Measurements from ENCODE around the gene HINT3.
"Not testable (repeated sequence)": the region's sequence is repeated elsewhere in the genome, so short reads cannot be mapped to it uniquely, and the experiment has no call there.

The HINT3 gene

GRCh38 chr6:125956506-125957390 lies at the start of gene HINT3:
HINT3 (plus strand) TSS chr6:125956770; CDS start chr6:125956978, 208 bp downstream.
- DNase-seq (ENCODE audit: low read depth in 2 of 2) = peak; percentile 96 to 99

GRCh38 chr6:125910527-125910926 lies 46.0 kb upstream of the HINT3 start:
- no peak for DNase-seq (ENCODE audit: low read depth in 2 of 2)

GRCh38 chr6:125911051-125911451 lies 45.5 kb upstream of the HINT3 start:
- DNase-seq (ENCODE audit: low read depth in 2 of 2) = not testable (repeated sequence)

GRCh38 chr6:125912430-125912829 lies 44.1 kb upstream of the HINT3 start:
- not testable (repeated sequence) for DNase-seq (ENCODE audit: low read depth in 2 of 2)

GRCh38 chr6:125913145-125913544 lies 43.4 kb upstream of the HINT3 start:
- DNase-seq (ENCODE audit: low read depth in 2 of 2) = no peak

GRCh38 chr6:125913864-125914351 lies 42.7 kb upstream of the HINT3 start:
- DNase-seq (ENCODE audit: low read depth in 2 of 2) = no peak

GRCh38 chr6:125918230-125918629 lies 38.3 kb upstream of the HINT3 start:
- DNase-seq (ENCODE audit: low read depth in 2 of 2) = no peak

GRCh38 chr6:125918681-125919566 lies 37.6 kb upstream of the HINT3 start:
- DNase-seq (ENCODE audit: low read depth in 2 of 2) = peak; percentile 14 to 23

GRCh38 chr6:125919618-125920017 lies 37.0 kb upstream of the HINT3 start:
- no peak for DNase-seq (ENCODE audit: low read depth in 2 of 2)

GRCh38 chr6:125922322-125922860 lies 34.2 kb upstream of the HINT3 start:
- DNase-seq (ENCODE audit: low read depth in 2 of 2) = no peak

- DNase-seq (ENCODE audit: low read depth in 2 of 2) = no peak
Observed at GRCh38 chr6:125923366-125923877, 33.1 kb upstream of the HINT3 start.

GRCh38 chr6:125924169-125924568 lies 32.4 kb upstream of the HINT3 start:
- no peak for DNase-seq (ENCODE audit: low read depth in 2 of 2)

GRCh38 chr6:125924697-125925358 lies 31.7 kb upstream of the HINT3 start:
- no peak for DNase-seq (ENCODE audit: low read depth in 2 of 2)

- no peak for DNase-seq (ENCODE audit: low read depth in 2 of 2)
Observed at GRCh38 chr6:125926711-125927110, 29.9 kb upstream of the HINT3 start.

- DNase-seq (ENCODE audit: low read depth in 2 of 2) = no peak
Observed at GRCh38 chr6:125927761-125928160, 28.8 kb upstream of the HINT3 start.

GRCh38 chr6:125930765-125931418 lies 25.7 kb upstream of the HINT3 start:
- no peak for DNase-seq (ENCODE audit: low read depth in 2 of 2)

GRCh38 chr6:125931733-125932450 lies 24.7 kb upstream of the HINT3 start:
- DNase-seq (ENCODE audit: low read depth in 2 of 2) = no peak

- no peak for DNase-seq (ENCODE audit: low read depth in 2 of 2)
Observed at GRCh38 chr6:125932451-125932795, 24.1 kb upstream of the HINT3 start.

- not testable (repeated sequence) for DNase-seq (ENCODE audit: low read depth in 2 of 2)
Observed at GRCh38 chr6:125935520-125935919, 21.1 kb upstream of the HINT3 start.

- DNase-seq (ENCODE audit: low read depth in 2 of 2) = no peak
Observed at GRCh38 chr6:125939026-125939425, 17.5 kb upstream of the HINT3 start.
